ENCODE results near the gene AQP7.
"Not testable (repeated sequence)": the region's sequence is repeated elsewhere in the genome, so short reads cannot be mapped to it uniquely, and the experiment has no call there.

- not testable (repeated sequence) for TF ChIP-seq POLR2A, SPI1 (IDR thresholded peaks at IDR 0.05; ENCODE audit: low read depth, low read length)
Measured at GRCh38 chr9:33385536-33385935, 16.8 kb downstream of the AQP7 start.

Data from GM12891 (cell line).